NCI-H510A (cell line): ENCODE results near the gene ATP1A1.

Source experiments
- DNase-seq: peaks from one replicate; lab custom pipeline; 2025; lab: John Stamatoyannopoulos, UW

ATP1A1 gene

GRCh38 chr1:116415200-116415698 lies 42.2 kb downstream of the ATP1A1 start:
- DNase-seq, result no peak

GRCh38 chr1:116415699-116416533 lies 42.9 kb downstream of the ATP1A1 start:
- peak; percentile 8 for DNase-seq

- DNase-seq, result no peak
Measured at GRCh38 chr1:116416854-116417513, 43.9 kb downstream of the ATP1A1 start.

- DNase-seq, result no peak
Measured at GRCh38 chr1:116417678-116418077, 44.6 kb downstream of the ATP1A1 start.

GRCh38 chr1:116418091-116418830 lies 45.2 kb downstream of the ATP1A1 start:
- DNase-seq, result peak; percentile 85

GRCh38 chr1:116420417-116421200 lies 47.6 kb downstream of the ATP1A1 start:
- no peak for DNase-seq

GRCh38 chr1:116424438-116424837 lies 51.4 kb downstream of the ATP1A1 start:
- DNase-seq, result no peak

- DNase-seq, result no peak
Measured at GRCh38 chr1:116424863-116425262, 51.8 kb downstream of the ATP1A1 start.

- no peak for DNase-seq
Measured at GRCh38 chr1:116425987-116426386, 52.9 kb downstream of the ATP1A1 start.

GRCh38 chr1:116426401-116426800 lies 53.4 kb downstream of the ATP1A1 start:
- no peak for DNase-seq

- no peak for DNase-seq
Measured at GRCh38 chr1:116428576-116428975, 55.5 kb downstream of the ATP1A1 start.

- no peak for DNase-seq
Measured at GRCh38 chr1:116429821-116430374, 56.9 kb downstream of the ATP1A1 start.

- DNase-seq, result no peak
Measured at GRCh38 chr1:116431870-116432500, 58.9 kb downstream of the ATP1A1 start.

- DNase-seq, result no peak
Measured at GRCh38 chr1:116432655-116433265, 59.7 kb downstream of the ATP1A1 start.

GRCh38 chr1:116433275-116434257 lies 60.5 kb downstream of the ATP1A1 start:
- DNase-seq, result peak; percentile 22

- DNase-seq, result no peak
Measured at GRCh38 chr1:116434849-116435248, 61.8 kb downstream of the ATP1A1 start.

- DNase-seq, result no peak
Measured at GRCh38 chr1:116435806-116436610, 63.0 kb downstream of the ATP1A1 start.

GRCh38 chr1:116436611-116436970 lies 63.5 kb downstream of the ATP1A1 start:
- no peak for DNase-seq
